Mesenchymal stem cell (in vitro differentiated cells and primary cell): ENCODE measurements around the gene CLEC16A.
A peak's percentile ranks its signal among the peaks of the same experiment; 100 is the strongest.

Experiments used
- DNase-seq: peaks from one replicate; pipeline ENCODE4 v3.0.0-alpha.2; 2013
- H2AFZ ChIP-seq: one replicate; pipeline ENCODE4 v1.6.1; 2013; ENCODE audit warnings: low read depth, mild to moderate bottlenecking, control low read depth, inconsistent platforms, low read length, moderate library complexity
- H2AK5ac ChIP-seq: 2 replicates; pipeline ENCODE4 v1.6.1; 2013; ENCODE audit warnings: low read length, moderate library complexity, mild to moderate bottlenecking, inconsistent platforms; ENCODE audit not compliant: severe bottlenecking
- H2BK120ac ChIP-seq: one replicate; pipeline ENCODE4 v1.6.1; 2013; ENCODE audit warnings: low read depth, mild to moderate bottlenecking, inconsistent platforms, low read length, moderate library complexity
- H2BK12ac ChIP-seq, 2 experiments: one replicate each; pipeline ENCODE4 v1.6.1; 2013; ENCODE audit warnings: inconsistent platforms in 2 of 2, low read length in 2 of 2, mild to moderate bottlenecking in 2 of 2, moderate library complexity in 2 of 2, control low read depth in 1 of 2
- H2BK15ac ChIP-seq: one replicate; pipeline ENCODE4 v1.6.1; 2013; ENCODE audit warnings: mild to moderate bottlenecking, low read depth, inconsistent platforms; ENCODE audit not compliant: poor library complexity, severe bottlenecking
- H2BK5ac ChIP-seq: 2 replicates; pipeline ENCODE4 v1.6.1; 2013; ENCODE audit warnings: low read depth, mild to moderate bottlenecking, low read length, control low read depth, inconsistent platforms; ENCODE audit not compliant: poor library complexity, severe bottlenecking
- H3K14ac ChIP-seq, 2 experiments: one replicate each; pipeline ENCODE4 v1.6.1; 2013; ENCODE audit warnings: inconsistent platforms in 2 of 2, low read length in 2 of 2, control low read depth in 1 of 2, mild to moderate bottlenecking in 1 of 2, moderate library complexity in 1 of 2
- H3K18ac ChIP-seq, 2 experiments: one replicate each; pipeline ENCODE4 v1.6.1; 2013; ENCODE audit warnings: inconsistent platforms in 2 of 2, low read length in 2 of 2, control low read depth in 1 of 2, low read depth in 1 of 2, mild to moderate bottlenecking in 1 of 2
- H3K23ac ChIP-seq, 2 experiments: one replicate each; pipeline ENCODE4 v1.6.1; 2013; ENCODE audit warnings: inconsistent platforms in 2 of 2, low read length in 2 of 2, mild to moderate bottlenecking in 2 of 2, moderate library complexity in 2 of 2, control low read depth in 1 of 2
- H3K27ac ChIP-seq: 2 replicates; pipeline ENCODE4 v1.5.1; 2013; ENCODE audit warnings: mild to moderate bottlenecking, moderate library complexity, low read length, control low read depth, inconsistent platforms; ENCODE audit not compliant: poor library complexity, severe bottlenecking
- H3K27me3 ChIP-seq, 2 experiments: 2 replicates each; pipeline versions ENCODE4 v1.6.1 to v1.7.0; 2013; ENCODE audit warnings: low read length in 2 of 2, mild to moderate bottlenecking in 2 of 2, moderate library complexity in 2 of 2, control low read depth in 1 of 2, inconsistent platforms in 1 of 2; ENCODE audit not compliant: control insufficient read depth in 1 of 2, insufficient read depth in 1 of 2
- H3K36me3 ChIP-seq, 2 experiments: 2 replicates each; pipeline versions ENCODE4 v1.6.1 to v1.7.0; 2013; ENCODE audit warnings: low read length in 2 of 2, control low read depth in 1 of 2, inconsistent platforms in 1 of 2, low read depth in 1 of 2, mild to moderate bottlenecking in 1 of 2; ENCODE audit not compliant: insufficient read depth in 2 of 2, control insufficient read depth in 1 of 2
- H3K4ac ChIP-seq, 2 experiments: one replicate each; pipeline ENCODE4 v1.6.1; 2013; ENCODE audit warnings: inconsistent platforms in 2 of 2, low read length in 2 of 2, mild to moderate bottlenecking in 2 of 2, moderate library complexity in 2 of 2, control low read depth in 1 of 2, low read depth in 1 of 2
- H3K4me1 ChIP-seq: 2 replicates; pipeline ENCODE4 v1.6.1; 2013; ENCODE audit warnings: low read depth, low read length, control low read depth; ENCODE audit not compliant: control insufficient read depth, insufficient read depth
- H3K4me2 ChIP-seq: 2 replicates; pipeline ENCODE4 v1.6.1; 2013; ENCODE audit warnings: low read length, mild to moderate bottlenecking, inconsistent platforms; ENCODE audit not compliant: poor library complexity, severe bottlenecking
- H3K4me3 ChIP-seq, 2 experiments: 2 replicates each; pipeline versions ENCODE4 v1.5.1 to v1.7.0; 2013; ENCODE audit warnings: low read length in 2 of 2, mild to moderate bottlenecking in 2 of 2, control low read depth in 1 of 2, low read depth in 1 of 2; ENCODE audit not compliant: insufficient read depth in 1 of 2
- H3K79me1 ChIP-seq: replicated peaks from 2 replicates; pipeline ENCODE4 v1.6.1; 2013; ENCODE audit warnings: mild to moderate bottlenecking, control low read depth, low read length, inconsistent platforms; ENCODE audit not compliant: poor library complexity, severe bottlenecking
- H3K9ac ChIP-seq: 2 replicates; pipeline ENCODE4 v1.7.0; 2013; ENCODE audit warnings: mild to moderate bottlenecking, low read length, moderate library complexity
- H3K9me3 ChIP-seq: 2 replicates; pipeline ENCODE4 v1.7.0; 2013; ENCODE audit warnings: mild to moderate bottlenecking, low read length; ENCODE audit not compliant: control insufficient read depth
- H4K8ac ChIP-seq: one replicate; pipeline ENCODE4 v1.6.1; 2013; ENCODE audit warnings: inconsistent platforms, mild to moderate bottlenecking, low read length, moderate library complexity
- H4K91ac ChIP-seq: one replicate; pipeline ENCODE4 v1.6.1; 2013; ENCODE audit warnings: mild to moderate bottlenecking, low read length, inconsistent platforms
- WGBS: methylation state at CpG from one replicate; pipeline ENCODE4 v1.1.7; 2013; ENCODE audit warnings: mixed read lengths; 5-methylcytosine and 5-hydroxymethylcytosine counted together

CLEC16A gene

GRCh38 chr16:10933865-10934264 is 10.5 kb upstream of the CLEC16A start:
- H3K9me3 ChIP-seq = no peaks in the 10 kb centered on the region
- no peak overlapping the region for H4K8ac ChIP-seq
- H3K36me3 ChIP-seq = peaks cover 53 to 57% of the 10 kb centered on the region in 2 experiments
- H3K27me3 ChIP-seq = no peaks in the 10 kb centered on the region
- H2BK12ac ChIP-seq = no peak overlapping the region
- H3K27ac ChIP-seq = no peak overlapping the region
- H3K4ac ChIP-seq = no peak overlapping the region
- no peak for DNase-seq
- no peak overlapping the region for H2BK5ac ChIP-seq
- no peak overlapping the region for H3K9ac ChIP-seq
- H3K23ac ChIP-seq = no peak overlapping the region
- no peak overlapping the region for H2AFZ ChIP-seq
- peak overlapping the region in 1 of 2 experiments; percentile 18 for H3K14ac ChIP-seq
- H3K4me1 ChIP-seq = peaks cover 15% of the 10 kb centered on the region
- H3K4me3 ChIP-seq = no peak overlapping the region
- H3K4me2 ChIP-seq = no peak overlapping the region
- 94% methylated on average over 8 of the region's 8 CpGs for WGBS
- H3K18ac ChIP-seq = no peak overlapping the region
- no peak overlapping the region for H2BK15ac ChIP-seq
- H4K91ac ChIP-seq = no peak overlapping the region
- H2BK120ac ChIP-seq = no peak overlapping the region
- H3K79me1 ChIP-seq = peaks cover 55% of the 10 kb centered on the region
- H2AK5ac ChIP-seq = no peak overlapping the region

DNA sequence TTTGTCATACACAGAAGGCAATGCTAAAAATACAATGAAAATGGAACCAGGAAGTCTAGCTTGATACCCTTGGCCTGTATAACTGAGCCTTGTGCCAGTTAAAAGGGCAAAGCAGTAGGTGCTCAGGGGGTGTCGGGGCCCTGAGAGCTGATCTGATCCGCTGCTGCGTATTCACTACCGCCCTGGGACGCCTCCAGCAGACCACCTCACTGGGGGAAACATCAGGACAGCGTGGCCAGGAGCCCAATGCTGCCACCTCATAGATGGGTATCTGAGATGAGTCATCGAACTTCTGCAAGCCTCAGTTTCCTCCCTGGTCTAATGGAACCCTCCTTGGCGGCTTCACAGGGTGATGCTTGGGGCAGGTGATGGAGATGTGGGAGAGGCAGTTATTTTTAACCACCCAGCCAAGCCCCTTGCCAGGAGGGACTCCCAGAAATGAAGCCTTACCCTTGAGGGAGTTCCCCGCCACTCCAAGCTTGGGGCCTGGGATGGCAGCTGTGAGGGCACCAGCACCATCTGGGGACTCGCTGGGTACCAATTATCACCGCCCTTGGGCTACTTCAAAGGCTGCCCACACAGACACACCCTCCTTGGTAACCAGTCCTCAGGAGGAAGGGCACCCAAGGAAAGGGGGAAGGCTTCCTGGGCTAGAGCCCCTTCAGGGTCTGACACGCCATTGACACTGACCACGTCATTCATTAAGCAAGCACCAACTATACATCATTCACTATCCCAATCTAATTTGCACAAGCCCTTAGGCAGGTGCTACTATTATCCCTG is 9.8 kb upstream of the CLEC16A start:
- no peak overlapping the region for H2AFZ ChIP-seq
- H3K27me3 ChIP-seq = no peaks in the 10 kb centered on the region
- H2BK120ac ChIP-seq = no peak overlapping the region
- H3K4ac ChIP-seq = no peak overlapping the region
- DNase-seq = no peak
- no peak overlapping the region for H4K91ac ChIP-seq
- no peak overlapping the region for H3K14ac ChIP-seq
- H3K36me3 ChIP-seq = peaks cover 46 to 57% of the 10 kb centered on the region in 2 experiments
- no peak overlapping the region for H3K4me2 ChIP-seq
- H3K9me3 ChIP-seq = no peaks in the 10 kb centered on the region
- H3K79me1 ChIP-seq = peaks cover 56% of the 10 kb centered on the region
- 98% methylated on average over 12 of the region's 13 CpGs for WGBS
- no peak overlapping the region for H4K8ac ChIP-seq
- no peak overlapping the region for H2BK12ac ChIP-seq
- no peak overlapping the region for H2AK5ac ChIP-seq
- H3K27ac ChIP-seq = no peak overlapping the region
- H3K4me3 ChIP-seq = no peak overlapping the region
- no peak overlapping the region for H3K18ac ChIP-seq
- no peak overlapping the region for H3K23ac ChIP-seq
- no peak overlapping the region for H2BK15ac ChIP-seq
- no peak overlapping the region for H2BK5ac ChIP-seq
- peaks cover 20% of the 10 kb centered on the region for H3K4me1 ChIP-seq
- H3K9ac ChIP-seq = no peak overlapping the region

DNA sequence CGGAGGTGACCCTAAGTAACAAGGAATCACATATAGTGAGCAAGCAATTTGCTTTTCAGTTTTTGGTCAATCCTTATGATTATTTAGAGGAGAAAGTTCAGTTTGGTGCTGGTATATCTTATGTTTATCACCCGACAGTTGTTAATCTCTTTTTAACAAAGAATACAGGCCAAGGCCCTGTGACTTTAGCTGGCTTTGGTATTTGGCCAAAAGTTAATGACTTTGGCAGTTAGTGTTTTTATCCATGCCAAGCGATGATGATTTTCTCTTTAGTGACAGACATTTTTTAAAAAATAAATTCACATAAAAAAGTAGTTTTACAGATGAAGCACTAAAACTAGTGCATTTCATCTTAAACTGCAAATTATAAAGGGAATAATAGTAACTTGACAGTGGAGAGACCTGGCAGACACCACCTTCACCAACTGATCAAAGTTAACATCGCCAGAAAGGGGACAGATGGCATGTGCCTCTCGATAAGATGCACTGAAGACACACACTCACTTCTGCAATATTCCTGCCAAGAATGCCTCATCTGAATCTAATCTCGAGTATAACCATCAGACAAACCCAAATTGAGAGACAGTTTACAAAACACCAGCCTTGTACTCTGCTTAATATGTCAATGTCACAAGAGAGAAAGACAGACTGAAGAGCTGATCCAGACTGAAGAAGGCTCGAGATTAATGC is 9.0 kb upstream of the CLEC16A start:
- H3K79me1 ChIP-seq = peaks cover 52% of the 10 kb centered on the region
- no peak overlapping the region for H2AK5ac ChIP-seq
- H3K4ac ChIP-seq = no peak overlapping the region
- H2AFZ ChIP-seq = no peak overlapping the region
- no peak overlapping the region for H2BK120ac ChIP-seq
- no peak for DNase-seq
- no peak overlapping the region for H4K8ac ChIP-seq
- H4K91ac ChIP-seq = no peak overlapping the region
- no peaks in the 10 kb centered on the region for H3K27me3 ChIP-seq
- H3K4me1 ChIP-seq = peaks cover 28% of the 10 kb centered on the region
- no peak overlapping the region for H2BK15ac ChIP-seq
- peaks cover 39 to 62% of the 10 kb centered on the region in 2 experiments for H3K36me3 ChIP-seq
- 96% methylated on average over 5 of the region's 7 CpGs for WGBS
- no peak overlapping the region for H3K27ac ChIP-seq
- no peak overlapping the region for H2BK5ac ChIP-seq
- peak overlapping the region; percentile 2 for H3K9ac ChIP-seq
- no peak overlapping the region for H2BK12ac ChIP-seq
- H3K4me3 ChIP-seq = no peak overlapping the region
- H3K23ac ChIP-seq = no peak overlapping the region
- no peak overlapping the region for H3K18ac ChIP-seq
- no peak overlapping the region for H3K14ac ChIP-seq
- H3K9me3 ChIP-seq = no peaks in the 10 kb centered on the region
- H3K4me2 ChIP-seq = no peak overlapping the region

- H3K27me3 ChIP-seq = no peaks in the 10 kb centered on the region
- H4K8ac ChIP-seq = no peak overlapping the region
- no peak overlapping the region for H3K9ac ChIP-seq
- DNase-seq = no peak
- no peak overlapping the region for H2BK15ac ChIP-seq
- H3K9me3 ChIP-seq = no peaks in the 10 kb centered on the region
- no peak overlapping the region for H3K4me2 ChIP-seq
- H2AFZ ChIP-seq = no peak overlapping the region
- H3K14ac ChIP-seq = no peak overlapping the region
- no peak overlapping the region for H4K91ac ChIP-seq
- H3K4me1 ChIP-seq = peaks cover 33% of the 10 kb centered on the region
- WGBS = 92% methylated on average over 5 of the region's 8 CpGs
- no peak overlapping the region for H2BK12ac ChIP-seq
- H2BK5ac ChIP-seq = no peak overlapping the region
- no peak overlapping the region for H3K4me3 ChIP-seq
- H3K4ac ChIP-seq = no peak overlapping the region
- no peak overlapping the region for H3K23ac ChIP-seq
- H3K79me1 ChIP-seq = peaks cover 45% of the 10 kb centered on the region
- H3K27ac ChIP-seq = no peak overlapping the region
- peaks cover 34 to 52% of the 10 kb centered on the region in 2 experiments for H3K36me3 ChIP-seq
- no peak overlapping the region for H2BK120ac ChIP-seq
- H3K18ac ChIP-seq = no peak overlapping the region
- no peak overlapping the region for H2AK5ac ChIP-seq
These were observed 7.9 kb upstream of the CLEC16A start for GRCh38 chr16:10936272-10936984.
